ENCODE measurements around the gene FMN2.

FMN2 gene

DNA sequence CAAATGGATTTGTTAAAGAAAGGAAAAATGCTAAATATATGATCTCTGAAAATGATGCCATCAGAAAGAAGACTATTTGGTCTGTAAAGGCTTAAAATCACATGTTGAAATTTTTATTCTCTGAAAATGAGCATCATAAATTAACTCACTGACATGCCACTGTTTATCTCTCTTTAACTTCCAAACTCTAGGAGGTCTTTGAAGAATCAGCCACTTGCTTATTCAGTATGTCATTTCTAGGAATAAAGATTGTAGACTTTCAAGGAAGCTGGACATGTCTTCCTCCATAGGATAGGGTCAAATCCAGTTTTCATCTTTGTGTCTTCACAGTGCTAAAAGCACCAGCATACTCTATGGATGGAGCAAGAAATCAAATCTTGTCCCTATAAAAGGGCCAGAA lies 147.6 kb downstream of the FMN2 start:
- Histone ChIP-seq H3K9me3 (ENCODE audit: control insufficient read depth, insufficient read depth, low read length) (no peaks in the 10 kb centered on the region), H3K36me3 (ENCODE audit: control insufficient read depth, low read length) (peaks cover 5% of the 10 kb centered on the region; the same call in 1 of the 2 replicates), H3K9me2 (replicated peaks; ENCODE audit: control insufficient read depth, low read length) (no peaks in the 10 kb centered on the region), H3K4me1 (ENCODE audit: control insufficient read depth, low read length) (no peaks in the 10 kb centered on the region), H3K79me2 (ENCODE audit: control insufficient read depth, low read length) (no peaks in the 10 kb centered on the region), H3K4me3 (ENCODE audit: low read length) (no peak overlapping the region), H3F3A (ENCODE audit: control insufficient read depth, insufficient read depth) (no peaks in the 10 kb centered on the region), H3K4me2 (ENCODE audit: low read length) (no peak overlapping the region), H4K20me1 (ENCODE audit: control insufficient read depth, insufficient read depth, low read depth, low read length) (no peaks in the 10 kb centered on the region), H3K27ac (ENCODE audit: low read depth, low read length) (no peak overlapping the region), H3K27me3 (ENCODE audit: control insufficient read depth, low read length) (no peaks in the 10 kb centered on the region)
- no peak for TF ChIP-seq EZH2phosphoT487 (IDR thresholded peaks at IDR 0.05; ENCODE audit: borderline replicate concordance, low read length)
- TF ChIP-seq, protein P1, sequence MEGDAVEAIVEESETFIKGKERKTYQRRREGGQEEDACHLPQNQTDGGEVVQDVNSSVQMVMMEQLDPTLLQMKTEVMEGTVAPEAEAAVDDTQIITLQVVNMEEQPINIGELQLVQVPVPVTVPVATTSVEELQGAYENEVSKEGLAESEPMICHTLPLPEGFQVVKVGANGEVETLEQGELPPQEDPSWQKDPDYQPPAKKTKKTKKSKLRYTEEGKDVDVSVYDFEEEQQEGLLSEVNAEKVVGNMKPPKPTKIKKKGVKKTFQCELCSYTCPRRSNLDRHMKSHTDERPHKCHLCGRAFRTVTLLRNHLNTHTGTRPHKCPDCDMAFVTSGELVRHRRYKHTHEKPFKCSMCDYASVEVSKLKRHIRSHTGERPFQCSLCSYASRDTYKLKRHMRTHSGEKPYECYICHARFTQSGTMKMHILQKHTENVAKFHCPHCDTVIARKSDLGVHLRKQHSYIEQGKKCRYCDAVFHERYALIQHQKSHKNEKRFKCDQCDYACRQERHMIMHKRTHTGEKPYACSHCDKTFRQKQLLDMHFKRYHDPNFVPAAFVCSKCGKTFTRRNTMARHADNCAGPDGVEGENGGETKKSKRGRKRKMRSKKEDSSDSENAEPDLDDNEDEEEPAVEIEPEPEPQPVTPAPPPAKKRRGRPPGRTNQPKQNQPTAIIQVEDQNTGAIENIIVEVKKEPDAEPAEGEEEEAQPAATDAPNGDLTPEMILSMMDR (IDR thresholded peaks at IDR 0.05; ENCODE audit: low read depth, low read length, poor library complexity, severe bottlenecking), result no peak

DNA sequence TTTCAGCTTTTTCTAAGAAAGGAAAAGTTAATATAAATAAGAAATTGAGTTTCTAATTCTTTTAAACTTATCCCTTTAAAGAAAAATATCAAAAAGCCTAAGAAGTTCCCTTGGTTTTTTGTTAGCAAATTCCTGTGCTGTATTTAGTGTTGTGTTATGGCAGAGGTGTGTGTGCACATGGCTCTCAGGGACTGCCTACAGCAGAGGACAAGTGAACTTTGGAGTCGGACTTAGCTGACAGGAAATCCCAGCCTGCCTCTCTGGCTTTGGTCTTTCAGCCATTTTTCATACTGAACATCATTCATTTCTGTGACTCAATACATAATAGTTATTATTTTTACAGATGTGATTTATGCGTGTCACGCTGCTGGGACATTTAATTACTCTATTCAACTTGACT lies 149.6 kb downstream of the FMN2 start:
- no peaks in the 10 kb centered on the region for H4K20me1 ChIP-seq (ENCODE audit: control insufficient read depth, insufficient read depth, low read depth, low read length)
- H3K27ac ChIP-seq (ENCODE audit: low read depth, low read length), result no peak overlapping the region
- H3K36me3 ChIP-seq (ENCODE audit: control insufficient read depth, low read length), result no peaks in the 10 kb centered on the region; the same call in 1 of the 2 replicates
- no peaks in the 10 kb centered on the region for H3K9me3 ChIP-seq (ENCODE audit: control insufficient read depth, insufficient read depth, low read length)
- no peaks in the 10 kb centered on the region for H3K9me2 ChIP-seq (replicated peaks; ENCODE audit: control insufficient read depth, low read length)
- no peak overlapping the region for H3K4me3 ChIP-seq (ENCODE audit: low read length)
- no peaks in the 10 kb centered on the region for H3F3A ChIP-seq (ENCODE audit: control insufficient read depth, insufficient read depth)
- no peaks in the 10 kb centered on the region for H3K4me1 ChIP-seq (ENCODE audit: control insufficient read depth, low read length)
- TF ChIP-seq, protein P1 (IDR thresholded peaks at IDR 0.05; ENCODE audit: low read depth, low read length, poor library complexity, severe bottlenecking), result no peak
- TF ChIP-seq EZH2phosphoT487 (IDR thresholded peaks at IDR 0.05; ENCODE audit: borderline replicate concordance, low read length), result no peak
- no peaks in the 10 kb centered on the region for H3K79me2 ChIP-seq (ENCODE audit: control insufficient read depth, low read length)
- H3K4me2 ChIP-seq (ENCODE audit: low read length), result no peak overlapping the region
- no peaks in the 10 kb centered on the region for H3K27me3 ChIP-seq (ENCODE audit: control insufficient read depth, low read length)

GRCh38 chr1:240242601-240243144 lies 151.0 kb downstream of the FMN2 start:
- Histone ChIP-seq H3K79me2 (ENCODE audit: control insufficient read depth, low read length) (no peaks in the 10 kb centered on the region), H4K20me1 (ENCODE audit: control insufficient read depth, insufficient read depth, low read depth, low read length) (no peaks in the 10 kb centered on the region), H3K9me3 (ENCODE audit: control insufficient read depth, insufficient read depth, low read length) (no peaks in the 10 kb centered on the region), H3K4me1 (ENCODE audit: control insufficient read depth, low read length) (no peaks in the 10 kb centered on the region), H3K4me3 (ENCODE audit: low read length) (no peak overlapping the region), H3K27ac (ENCODE audit: low read depth, low read length) (no peak overlapping the region), H3K27me3 (ENCODE audit: control insufficient read depth, low read length) (no peaks in the 10 kb centered on the region), H3F3A (ENCODE audit: control insufficient read depth, insufficient read depth) (no peaks in the 10 kb centered on the region), H3K9me2 (replicated peaks; ENCODE audit: control insufficient read depth, low read length) (no peaks in the 10 kb centered on the region), H3K36me3 (ENCODE audit: control insufficient read depth, low read length) (no peaks in the 10 kb centered on the region), H3K4me2 (ENCODE audit: low read length) (no peak overlapping the region)
- no peak for TF ChIP-seq EZH2phosphoT487 (IDR thresholded peaks at IDR 0.05; ENCODE audit: borderline replicate concordance, low read length)
- TF ChIP-seq, protein P1 (IDR thresholded peaks at IDR 0.05; ENCODE audit: low read depth, low read length, poor library complexity, severe bottlenecking), result no peak

Data from DOHH2 (cell line).